RCC 7860 (cell line): Measurements from ENCODE around the gene PRIMPOL.
A peak's percentile ranks its signal among the peaks of the same experiment; 100 is the strongest.

ENCODE experiments used
- DNase-seq: peaks from one replicate; pipeline ENCODE4 v3.0.0-alpha.2; 2015; ENCODE audit warnings: low spot score
- FAIRE-seq: peaks from 2 replicates; lab custom pipeline; 2012; peaks lifted over from hg19 to GRCh38; lab: Jason Lieb, UNC

PRIMPOL gene

DNA sequence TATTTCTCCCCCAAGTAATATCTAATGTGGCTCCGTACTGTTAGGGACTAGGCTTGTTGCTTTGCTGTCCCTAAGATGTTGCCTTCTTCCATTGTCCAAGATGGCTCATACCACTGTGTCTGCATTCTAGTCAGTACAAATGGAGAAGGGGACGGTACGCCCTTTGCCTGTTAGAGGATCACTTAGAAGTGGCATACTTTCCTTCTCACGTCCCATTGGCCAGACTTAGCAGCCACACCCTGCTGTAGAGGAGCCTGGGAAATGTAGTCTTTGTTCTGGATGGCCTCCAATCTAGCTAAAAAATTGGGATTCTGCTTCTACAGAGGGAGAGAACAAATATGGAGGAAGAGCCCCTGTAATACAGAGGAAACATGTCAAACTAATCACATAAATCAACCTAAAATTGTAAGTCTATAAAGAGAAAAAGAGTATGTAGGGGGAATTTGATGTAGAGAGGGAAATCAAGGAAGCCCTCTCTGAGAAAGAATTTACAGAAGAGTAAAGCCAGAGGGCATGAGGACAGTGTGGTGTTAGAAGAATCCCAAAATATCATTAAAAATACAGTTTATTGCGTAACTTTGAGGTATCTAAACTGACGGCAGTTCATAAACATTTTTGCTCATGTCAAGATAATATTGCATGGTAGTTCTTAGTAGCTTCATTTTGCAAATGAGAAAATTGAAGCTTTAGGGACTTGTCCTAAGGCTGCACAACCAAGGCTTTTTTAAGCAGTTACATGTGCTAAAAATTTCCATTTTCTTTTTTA is 15.1 kb downstream of the PRIMPOL start:
- FAIRE-seq, result no peak
- no peak for DNase-seq

DNA sequence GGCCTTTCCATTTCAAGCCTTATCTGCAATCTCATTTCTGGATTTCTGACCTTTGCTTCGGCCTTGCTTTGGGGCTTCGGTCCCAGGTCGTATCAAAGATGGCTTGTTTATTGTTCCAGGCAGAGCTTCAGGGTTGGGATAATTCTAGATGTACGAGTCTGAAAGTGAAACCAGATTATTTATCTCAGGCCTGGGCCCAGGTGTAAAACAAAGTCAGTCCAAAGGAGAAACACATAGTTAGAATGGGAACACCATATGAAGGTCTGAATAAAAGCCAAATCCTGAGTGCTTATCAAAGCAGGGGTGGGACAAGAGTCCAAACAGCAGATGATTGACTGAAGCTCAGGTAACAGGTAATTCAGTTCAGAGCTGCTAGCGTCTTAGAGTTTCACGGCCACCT is 17.1 kb downstream of the PRIMPOL start:
- FAIRE-seq, result no peak
- DNase-seq, result no peak

DNA sequence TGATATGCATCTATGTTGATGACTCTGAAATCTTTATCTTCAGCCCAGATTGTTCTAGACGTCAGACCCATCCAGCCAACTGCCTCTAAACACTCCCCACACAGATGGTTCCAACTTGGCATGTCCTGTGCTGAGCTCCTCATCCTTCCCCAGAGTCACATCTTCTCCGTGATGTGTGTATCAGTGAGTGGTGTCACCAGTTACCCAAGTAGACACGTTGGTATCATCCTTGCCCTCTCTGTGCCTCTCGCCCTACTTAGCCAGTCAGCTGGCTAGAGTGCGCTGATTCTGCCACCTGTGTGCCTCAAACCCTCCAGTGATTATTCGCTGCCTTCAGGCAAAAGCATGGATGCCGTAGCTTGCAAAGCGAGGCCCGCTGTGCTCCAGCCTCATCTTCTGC is 18.6 kb downstream of the PRIMPOL start:
- no peak for DNase-seq
- no peak for FAIRE-seq

DNA sequence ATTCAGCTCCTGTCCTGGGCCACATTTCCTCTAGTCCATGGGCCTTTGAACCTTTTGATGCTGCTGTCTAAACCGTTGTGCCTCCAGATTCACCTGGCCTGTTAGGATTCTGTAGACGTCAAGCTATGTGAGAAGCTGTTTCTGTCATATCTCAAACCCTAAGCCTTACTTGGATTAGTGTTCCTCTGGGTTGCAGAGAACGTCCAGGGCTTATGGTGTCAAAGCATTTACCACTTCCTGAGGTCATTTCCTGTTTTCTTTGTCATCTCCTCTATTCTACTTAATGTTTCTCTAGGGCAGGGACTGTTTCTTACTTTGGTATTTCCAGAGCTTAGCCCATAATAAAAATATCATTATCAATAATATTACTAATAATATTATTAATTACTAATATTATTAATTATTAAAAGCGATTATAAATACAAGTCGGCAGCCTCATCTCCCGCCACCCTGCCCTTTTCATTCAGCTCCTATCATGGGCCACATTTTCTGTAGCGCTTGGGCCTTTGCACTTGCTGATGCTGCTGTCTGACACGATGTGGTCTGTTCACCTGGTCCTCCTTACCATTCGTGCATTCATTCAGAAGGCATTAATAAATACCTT is 19.1 kb downstream of the PRIMPOL start:
- FAIRE-seq (no peak), DNase-seq (no peak)

DNA sequence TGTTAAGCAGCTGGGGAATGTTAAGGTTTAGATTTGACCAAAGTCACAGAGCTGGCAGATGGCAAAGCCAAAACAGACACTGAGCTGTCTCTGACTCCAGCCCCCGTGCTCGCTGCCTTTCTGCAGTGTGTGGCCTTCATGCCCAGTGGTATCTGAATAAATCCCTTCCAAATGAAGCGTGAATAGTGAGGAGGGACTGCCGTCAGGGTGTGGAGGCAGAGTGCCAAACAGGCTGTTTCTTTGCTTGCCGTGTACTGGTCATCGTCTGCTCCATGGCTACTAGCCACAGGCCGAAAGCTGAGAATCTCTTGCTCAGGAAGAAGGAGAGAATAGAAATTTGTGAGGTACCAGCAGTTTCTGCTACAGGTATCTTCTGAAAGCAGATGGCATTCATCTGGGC is 19.7 kb downstream of the PRIMPOL start:
- FAIRE-seq (no peak), DNase-seq (no peak)

DNA sequence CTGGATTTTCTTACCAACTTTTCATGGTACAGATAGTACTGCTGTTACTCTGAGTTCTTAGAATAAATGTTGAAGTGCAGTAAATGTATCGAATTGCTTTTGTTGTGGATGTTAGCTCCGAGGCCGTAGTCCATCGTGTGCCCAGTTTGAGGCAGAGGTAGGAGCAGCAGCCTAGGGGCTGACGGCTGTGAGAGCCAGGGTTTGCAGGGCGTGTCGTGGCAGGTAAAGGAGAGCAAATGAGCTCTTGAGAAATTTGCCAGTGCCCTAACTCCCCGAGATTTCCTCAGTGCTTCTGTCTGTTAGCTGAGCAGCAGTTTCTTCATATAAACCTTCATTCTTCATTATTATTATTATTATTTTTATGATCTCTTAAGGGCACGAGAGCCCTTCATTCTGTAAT is 21.6 kb downstream of the PRIMPOL start:
- no peak for DNase-seq
- no peak for FAIRE-seq

DNA sequence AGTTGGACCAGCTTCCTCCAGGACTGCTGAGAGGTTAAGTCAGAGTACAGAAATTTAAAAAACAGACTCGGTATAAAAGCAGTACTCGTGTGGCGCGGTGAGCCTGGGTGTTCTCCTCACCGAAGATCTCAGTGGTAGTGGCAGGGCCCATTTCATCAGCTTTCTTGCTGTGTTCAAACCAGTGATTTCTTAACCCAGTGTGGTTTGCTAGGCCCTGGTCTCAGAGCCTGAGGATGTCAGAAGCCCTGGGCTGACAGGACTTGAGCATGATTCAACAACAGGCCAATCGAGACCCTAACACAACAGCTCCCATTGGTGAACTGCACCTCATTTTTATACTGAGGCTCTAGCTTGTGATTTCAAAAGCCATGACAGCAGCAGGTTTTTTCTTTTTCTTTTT is 23.2 kb downstream of the PRIMPOL start:
- no peak for DNase-seq
- FAIRE-seq, result no peak

DNA sequence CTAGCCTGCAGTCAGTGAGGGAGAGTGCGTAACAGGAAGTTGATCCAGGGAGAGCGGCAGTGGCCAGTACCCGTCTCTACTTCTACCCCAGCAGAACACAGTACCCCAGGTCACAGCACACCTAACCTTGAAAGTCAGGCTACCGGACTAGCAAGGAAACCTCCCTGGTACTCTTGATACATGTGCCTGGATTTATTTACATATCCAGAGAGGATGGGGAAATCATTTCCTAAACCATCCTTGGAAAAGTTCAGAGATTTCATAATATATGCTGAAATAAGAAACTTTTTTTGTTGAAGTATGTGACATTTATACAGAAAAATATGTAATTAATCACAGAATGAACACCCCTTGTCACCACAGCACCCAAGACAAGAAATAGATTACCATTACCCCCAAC is 24.5 kb downstream of the PRIMPOL start:
- FAIRE-seq, result no peak
- DNase-seq, result no peak

DNA sequence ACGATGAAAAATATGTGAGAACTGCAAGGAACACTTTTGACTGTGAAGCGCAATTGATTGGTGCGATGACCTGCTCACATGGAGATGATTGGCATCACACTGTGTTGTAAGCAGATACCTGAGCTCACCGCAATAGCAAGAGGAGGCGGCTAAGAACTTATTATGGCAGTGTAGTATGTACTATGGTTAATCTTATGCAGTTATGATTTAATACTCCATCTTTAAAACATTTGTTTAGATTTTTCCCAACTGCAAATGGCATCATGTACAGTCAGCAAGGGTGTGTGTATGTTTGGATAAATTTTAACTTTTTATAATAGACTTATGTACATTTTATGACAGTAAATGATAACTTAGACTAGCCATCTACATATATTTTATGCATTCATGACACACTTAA is 25.5 kb downstream of the PRIMPOL start:
- DNase-seq (no peak), FAIRE-seq (no peak)

DNA sequence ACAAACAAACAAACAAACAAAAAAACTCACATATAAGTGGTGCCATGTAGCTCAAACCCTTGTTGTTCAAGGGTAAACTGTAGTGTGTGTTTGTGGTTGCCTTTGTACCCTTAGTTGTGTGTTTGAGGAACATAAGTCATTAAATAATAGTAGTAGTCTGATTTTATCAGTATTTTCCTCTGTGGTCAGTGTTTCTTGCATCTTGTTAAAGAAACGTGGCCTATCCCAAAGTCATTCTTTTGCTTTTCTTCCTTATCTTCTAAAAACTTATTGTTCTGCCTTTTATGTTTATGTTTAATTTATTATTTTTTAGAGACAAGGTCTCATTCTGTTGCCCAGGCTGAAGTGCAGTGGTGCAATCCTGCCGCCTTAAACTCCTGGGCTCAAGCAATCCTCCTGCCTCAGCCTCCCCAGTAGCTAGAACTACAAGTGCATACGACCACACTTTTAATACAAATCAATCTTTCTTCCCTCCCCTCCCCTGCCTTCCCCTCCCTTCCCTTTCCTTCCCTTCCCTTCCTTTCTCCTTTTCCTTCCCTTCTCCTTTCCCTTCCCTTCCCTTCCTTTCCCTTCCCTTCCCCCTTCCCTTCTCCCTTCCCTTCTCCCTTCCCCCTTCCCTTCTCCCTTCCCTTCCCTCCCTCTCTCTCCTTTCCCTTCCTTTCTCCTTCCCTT is 26.4 kb downstream of the PRIMPOL start:
- no peak for DNase-seq
- no peak for FAIRE-seq

DNA sequence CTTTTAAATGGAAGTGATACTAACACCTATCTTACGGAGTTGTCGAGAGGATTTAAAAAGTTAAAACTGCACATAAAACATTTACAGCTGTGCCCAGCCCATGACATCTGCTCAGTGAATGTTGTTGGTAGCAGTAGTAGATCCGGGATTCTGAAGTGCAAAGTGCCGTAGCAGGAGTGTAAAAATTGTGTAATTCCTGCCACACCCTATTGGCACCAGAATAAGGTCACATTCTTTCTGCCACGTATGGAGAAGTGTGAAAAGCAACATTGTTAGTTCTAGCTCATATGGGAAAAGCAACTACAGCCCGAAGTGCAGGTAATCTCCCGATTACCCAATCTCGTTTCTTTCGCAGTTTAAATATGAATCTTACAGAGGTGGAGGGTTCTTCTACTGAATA is 31.2 kb downstream of the PRIMPOL start:
- FAIRE-seq (no peak), DNase-seq (no peak)

DNA sequence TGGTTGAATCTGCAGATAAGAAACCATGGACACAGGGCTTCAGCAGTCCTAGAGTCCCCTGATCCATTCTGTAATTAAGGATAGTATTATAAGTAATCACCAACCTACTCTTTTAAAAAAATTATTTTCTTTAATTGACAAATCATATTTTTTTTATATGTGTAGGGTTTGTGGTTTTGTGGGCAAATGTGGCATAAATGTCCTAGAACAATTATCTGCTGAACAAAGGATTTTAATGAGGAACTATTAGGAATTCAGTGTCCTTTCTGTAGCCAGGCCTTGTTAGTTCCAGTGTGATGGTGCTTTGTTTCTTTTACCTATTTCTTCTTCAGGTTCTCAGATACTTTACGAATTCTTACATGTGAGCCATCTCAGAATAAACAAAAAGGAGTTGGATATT is 32.4 kb downstream of the PRIMPOL start:
- FAIRE-seq (no peak), DNase-seq (no peak)

DNA sequence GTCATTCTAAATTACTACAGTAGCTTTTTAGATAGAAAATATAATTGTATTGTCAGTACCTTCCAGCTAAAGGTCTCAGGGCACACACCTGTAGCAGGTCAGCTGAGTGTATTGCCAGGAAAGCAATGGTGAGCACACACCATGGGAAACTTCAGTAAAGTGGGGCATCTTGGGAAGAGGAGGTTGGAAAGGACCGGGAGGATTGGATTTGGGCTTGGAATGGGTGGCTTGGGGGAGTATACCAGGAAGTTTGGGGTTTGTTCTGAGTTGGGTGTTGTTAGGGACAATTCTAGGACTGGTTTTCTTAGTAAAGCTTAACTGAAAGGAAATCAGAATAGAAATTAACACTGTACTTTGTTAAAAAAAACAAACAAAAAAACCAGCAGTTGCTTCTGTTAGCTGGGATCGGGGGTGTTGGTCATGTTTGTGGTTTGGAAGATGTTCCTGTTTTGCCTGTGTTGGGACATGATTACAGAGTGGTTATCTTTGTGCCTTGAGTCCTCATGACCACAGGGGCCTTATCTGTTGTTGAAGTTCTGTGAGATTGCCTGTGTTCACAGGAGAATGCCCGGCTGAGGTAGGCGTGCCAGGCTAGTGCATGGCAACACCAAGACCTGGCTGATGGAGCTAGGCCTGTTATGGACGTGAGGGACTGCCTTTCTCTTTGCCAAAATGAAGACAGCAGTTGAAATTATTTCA is 35.1 kb downstream of the PRIMPOL start:
- FAIRE-seq, result no peak
- DNase-seq, result no peak

DNA sequence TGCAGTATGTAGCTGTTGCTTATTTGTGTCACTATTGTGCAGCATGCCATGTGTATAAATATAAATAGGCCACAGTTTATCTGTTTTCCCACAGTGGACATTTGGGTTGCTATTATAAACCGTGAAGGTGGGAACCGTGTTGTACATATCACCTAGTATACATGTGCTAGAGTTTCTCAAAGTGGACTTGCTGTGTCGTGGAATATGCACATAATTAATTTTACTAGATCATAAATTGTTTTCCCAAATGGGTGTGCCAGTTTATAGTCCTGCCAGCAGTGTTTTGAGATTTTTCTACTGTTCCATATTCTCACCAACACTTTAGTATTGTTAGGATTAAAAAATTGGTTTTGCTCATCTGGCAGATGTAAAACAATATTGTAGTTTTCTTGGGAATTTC is 38.5 kb downstream of the PRIMPOL start:
- no peak for DNase-seq
- no peak for FAIRE-seq

DNA sequence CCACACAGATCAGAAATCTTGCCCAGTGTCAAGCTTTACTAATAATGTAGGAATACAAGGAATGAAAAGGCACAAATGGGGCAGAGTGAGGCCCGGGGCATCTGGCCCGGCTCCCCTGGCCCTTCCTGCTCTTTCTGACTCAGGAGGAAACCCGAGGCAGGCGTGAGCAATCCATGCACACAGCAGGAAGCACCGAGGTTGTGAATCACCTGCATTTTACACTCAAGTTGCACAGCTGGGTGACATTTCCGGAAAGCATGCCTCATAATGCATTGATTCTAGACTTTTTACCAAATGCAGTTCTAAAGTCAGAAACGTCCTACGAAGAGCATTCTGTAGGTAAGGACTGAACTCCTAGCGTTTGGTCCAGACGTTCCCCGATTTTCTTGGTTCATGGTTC is 38.9 kb downstream of the PRIMPOL start:
- peak; percentile 72 for FAIRE-seq

DNA sequence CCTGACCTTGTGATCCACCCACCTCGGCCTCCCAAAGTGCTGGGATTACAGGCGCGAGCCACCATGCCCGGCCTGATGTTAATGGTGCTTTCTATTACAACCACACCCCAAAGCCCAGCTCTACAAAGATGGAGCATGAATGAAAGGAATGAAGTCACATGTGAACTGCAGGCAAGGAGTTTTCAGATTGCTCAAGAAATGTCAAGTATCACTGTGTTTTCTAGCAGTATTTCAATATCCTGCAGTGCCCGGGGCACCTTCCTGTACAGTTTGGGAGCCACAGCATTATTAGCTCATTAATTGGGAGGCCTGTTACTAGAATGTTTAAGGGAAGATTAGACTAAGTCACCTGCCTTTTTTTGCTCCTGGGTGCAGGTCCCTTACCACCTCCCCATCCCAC is 40.1 kb downstream of the PRIMPOL start:
- no peak for DNase-seq
- FAIRE-seq, result no peak

More for the DNA sequence above, 38.9 kb downstream of the PRIMPOL start:
- peak; percentile 57 for DNase-seq

DNA sequence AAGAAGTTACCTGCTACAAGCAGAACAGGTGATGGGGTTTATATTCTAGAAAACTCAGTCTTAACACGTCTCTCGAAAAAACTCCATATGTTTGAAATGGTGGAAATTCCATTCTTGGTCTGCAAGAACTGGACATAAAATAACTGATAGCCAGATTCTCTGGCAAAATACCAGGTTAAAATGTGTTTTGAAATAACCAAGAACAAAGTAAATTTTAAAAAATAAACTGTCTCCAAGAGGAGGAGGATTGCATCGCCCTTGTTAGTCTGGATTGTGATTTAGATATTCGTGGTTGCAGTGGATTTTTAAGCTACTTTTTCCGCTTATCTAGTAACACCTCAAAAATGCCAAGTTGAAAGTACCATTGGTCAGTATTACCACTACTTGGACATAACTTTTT is 43.5 kb downstream of the PRIMPOL start:
- FAIRE-seq, result no peak
- no peak for DNase-seq

DNA sequence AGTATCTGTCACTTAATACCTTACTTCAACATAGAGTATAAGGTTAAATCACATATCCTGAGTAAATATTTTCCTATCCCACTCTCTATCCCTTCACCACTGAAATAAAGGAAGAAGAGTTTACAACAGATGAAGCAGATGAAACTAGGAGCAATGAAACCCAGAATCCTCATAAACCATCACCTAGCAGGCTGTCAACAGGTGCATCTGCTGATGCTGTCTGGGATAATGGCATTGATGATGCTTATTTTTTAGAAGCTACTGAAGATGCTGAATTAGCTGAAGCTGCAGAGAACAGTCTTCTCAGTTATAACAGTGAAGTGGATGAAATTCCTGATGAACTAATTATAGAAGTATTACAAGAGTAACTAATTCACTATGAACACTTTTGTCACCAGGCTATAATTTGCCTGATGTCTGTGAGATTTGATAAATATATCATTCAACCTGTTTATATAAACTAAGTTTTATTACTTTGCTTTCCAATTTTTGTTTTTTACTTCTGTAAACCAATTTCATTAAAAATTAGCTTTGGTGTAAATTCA is 44.9 kb downstream of the PRIMPOL start:
- DNase-seq, result no peak
- no peak for FAIRE-seq

DNA sequence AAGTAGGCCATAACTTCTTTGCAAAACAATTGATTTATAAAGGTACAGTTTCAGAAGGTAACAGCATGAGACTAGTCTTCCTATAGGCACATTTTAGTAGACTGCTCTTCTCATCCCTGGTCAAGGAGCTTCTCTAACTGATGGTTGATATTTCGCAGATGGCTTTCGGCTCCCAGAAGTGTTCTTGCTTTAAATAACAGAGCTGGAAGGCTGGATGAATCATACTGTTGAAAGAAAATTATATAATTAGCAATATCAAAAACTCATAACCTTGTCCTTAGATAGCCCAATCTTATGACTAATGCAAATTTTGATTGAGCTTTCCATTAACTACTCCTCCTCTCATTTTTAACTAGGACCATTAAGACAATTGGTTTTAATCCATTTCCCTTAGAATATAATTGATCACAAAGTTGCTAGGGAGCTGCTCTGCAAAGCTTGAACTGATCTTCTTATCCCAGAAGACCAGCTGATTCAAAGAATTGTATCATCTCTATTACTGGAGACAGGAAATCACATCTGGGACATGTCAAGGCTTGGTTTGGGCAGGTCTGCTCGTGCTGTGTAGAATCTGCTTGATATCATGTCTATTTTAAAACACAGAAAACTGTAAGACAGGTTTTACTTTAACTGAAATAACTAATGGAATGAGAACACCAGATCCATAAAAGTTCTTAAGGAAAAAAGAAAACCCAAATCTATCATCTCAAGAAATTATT is 45.8 kb downstream of the PRIMPOL start:
- DNase-seq (no peak), FAIRE-seq (no peak)

DNA sequence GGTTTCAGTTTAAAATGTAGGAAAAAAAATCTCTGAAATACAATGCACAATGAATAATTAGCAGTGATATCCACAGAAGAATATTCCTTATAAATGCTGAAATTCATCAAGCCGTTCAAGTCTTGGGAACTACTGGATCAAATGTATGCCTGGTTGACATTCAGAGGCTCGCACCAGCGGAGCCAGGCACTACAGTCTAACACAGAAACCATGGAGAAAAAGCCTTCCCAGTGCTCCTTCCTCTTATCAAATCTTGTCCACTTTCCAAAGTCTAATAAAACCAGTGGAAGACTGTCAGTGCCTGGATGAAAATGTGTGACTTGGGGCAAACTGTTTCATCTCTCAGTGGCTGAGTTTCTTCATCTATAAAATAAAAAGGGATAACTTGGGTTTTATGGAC is 48.4 kb downstream of the PRIMPOL start:
- no peak for DNase-seq
- FAIRE-seq, result no peak

DNA sequence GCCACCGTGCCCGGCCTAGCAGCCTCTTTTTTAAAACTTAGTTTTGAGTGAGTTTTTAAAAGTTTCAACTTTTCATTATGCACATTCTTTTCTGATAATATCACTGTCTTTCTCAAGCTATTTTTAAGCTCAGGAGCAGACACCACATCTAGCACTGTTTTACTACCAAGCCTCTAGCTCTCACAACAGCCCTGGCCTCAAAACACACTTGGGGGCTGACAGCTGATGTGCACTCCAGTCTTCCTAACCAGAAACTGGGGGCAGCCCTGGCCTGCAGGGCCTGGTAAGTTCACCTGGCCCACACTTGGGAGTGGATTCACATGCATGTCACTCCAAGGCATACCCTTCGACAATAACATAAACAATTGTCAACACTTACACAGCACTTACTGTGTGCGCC is 50.4 kb downstream of the PRIMPOL start:
- no peak for DNase-seq
- no peak for FAIRE-seq
